Activated CD4-positive, alpha-beta T cell treated with anti-CD3 and anti-CD28 coated beads, Interleukin-2, amount 10 ng/mL, durations not matched to agents 7 days and 5 days (primary cell): ENCODE data around the gene DIP2A. TPM values are rescaled to one million over a fixed set of nuclear protein-coding genes. Genes with fewer than 3 reads are reported as not detected.
A peak's percentile ranks its signal among the peaks of the same experiment; 100 is the strongest.

Experiments used
- CTCF ChIA-PET: fragments of 350-600 bp; sonication (Branson Sonifier 250); formaldehyde crosslinking; loops from one replicate; lab custom pipeline; 2021; ENCODE audit warnings: antibody characterized with exemption; lab: Charles Lee
- POLR2A ChIA-PET: fragments of 350-600 bp; sonication (Branson Sonifier 250); formaldehyde crosslinking; loops from one replicate; lab custom pipeline; 2021; ENCODE audit warnings: antibody characterized with exemption; lab: Charles Lee
- DNase-seq: peaks from one replicate; pipeline ENCODE4 v3.0.0-alpha.2; 2020
- H3K27ac Mint-ChIP-seq: one replicate; pipeline ENCODE4 v1.8.0; 2021; ENCODE audit warnings: mild to moderate bottlenecking, moderate library complexity, mixed read lengths
- H3K27me3 Mint-ChIP-seq: one replicate; pipeline ENCODE4 v1.8.0; 2021; ENCODE audit warnings: mixed read lengths
- H3K36me3 Mint-ChIP-seq: one replicate; pipeline ENCODE4 v1.8.0; 2021; ENCODE audit warnings: low read depth, mixed read lengths
- H3K4me1 Mint-ChIP-seq: one replicate; pipeline ENCODE4 v1.8.0; 2021; ENCODE audit warnings: mixed read lengths
- H3K4me3 Mint-ChIP-seq: one replicate; pipeline ENCODE4 v1.8.0; 2021; ENCODE audit warnings: mild to moderate bottlenecking, moderate library complexity, mixed read lengths
- H3K9me3 Mint-ChIP-seq: one replicate; pipeline ENCODE4 v1.8.0; 2021; ENCODE audit warnings: mixed read lengths
- total RNA-seq, 2 experiments: library from RNA; stranded (reverse); gene quantifications; one replicate each; pipeline ENCODE4 v1.2.3, GENCODE V29; 2021

The DIP2A gene, protein sequence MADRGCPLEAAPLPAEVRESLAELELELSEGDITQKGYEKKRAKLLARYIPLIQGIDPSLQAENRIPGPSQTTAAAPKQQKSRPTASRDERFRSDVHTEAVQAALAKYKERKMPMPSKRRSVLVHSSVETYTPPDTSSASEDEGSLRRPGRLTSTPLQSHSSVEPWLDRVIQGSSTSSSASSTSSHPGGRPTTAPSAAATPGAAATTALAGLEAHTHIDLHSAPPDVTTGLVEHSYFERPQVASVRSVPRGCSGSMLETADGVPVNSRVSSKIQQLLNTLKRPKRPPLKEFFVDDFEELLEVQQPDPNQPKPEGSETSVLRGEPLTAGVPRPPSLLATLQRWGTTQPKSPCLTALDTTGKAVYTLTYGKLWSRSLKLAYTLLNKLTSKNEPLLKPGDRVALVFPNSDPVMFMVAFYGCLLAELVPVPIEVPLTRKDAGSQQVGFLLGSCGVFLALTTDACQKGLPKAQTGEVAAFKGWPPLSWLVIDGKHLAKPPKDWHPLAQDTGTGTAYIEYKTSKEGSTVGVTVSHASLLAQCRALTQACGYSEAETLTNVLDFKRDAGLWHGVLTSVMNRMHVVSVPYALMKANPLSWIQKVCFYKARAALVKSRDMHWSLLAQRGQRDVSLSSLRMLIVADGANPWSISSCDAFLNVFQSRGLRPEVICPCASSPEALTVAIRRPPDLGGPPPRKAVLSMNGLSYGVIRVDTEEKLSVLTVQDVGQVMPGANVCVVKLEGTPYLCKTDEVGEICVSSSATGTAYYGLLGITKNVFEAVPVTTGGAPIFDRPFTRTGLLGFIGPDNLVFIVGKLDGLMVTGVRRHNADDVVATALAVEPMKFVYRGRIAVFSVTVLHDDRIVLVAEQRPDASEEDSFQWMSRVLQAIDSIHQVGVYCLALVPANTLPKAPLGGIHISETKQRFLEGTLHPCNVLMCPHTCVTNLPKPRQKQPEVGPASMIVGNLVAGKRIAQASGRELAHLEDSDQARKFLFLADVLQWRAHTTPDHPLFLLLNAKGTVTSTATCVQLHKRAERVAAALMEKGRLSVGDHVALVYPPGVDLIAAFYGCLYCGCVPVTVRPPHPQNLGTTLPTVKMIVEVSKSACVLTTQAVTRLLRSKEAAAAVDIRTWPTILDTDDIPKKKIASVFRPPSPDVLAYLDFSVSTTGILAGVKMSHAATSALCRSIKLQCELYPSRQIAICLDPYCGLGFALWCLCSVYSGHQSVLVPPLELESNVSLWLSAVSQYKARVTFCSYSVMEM (N-terminal part only)
- 10 to 100 TPM; 57.6 to 62.1 TPM for total RNA-seq

GRCh38 chr21:46458315-46459023 is at the start of gene DIP2A:
Gene DIP2A, plus strand, starts transcription at chr21:46458891. Its CDS starts 241 bp downstream, at chr21:46459132.
- POLR2A ChIA-PET = interaction anchor here (0.6 kb wide), 1 partner anchor 77 kb away, joined by 3 read pairs; no protein-coding TSS in a partner anchor
- Mint-ChIP-seq H3K9me3 (no peaks in the 10 kb centered on the region), H3K36me3 (peaks cover 37% of the 10 kb centered on the region), H3K27me3 (no peaks in the 10 kb centered on the region), H3K4me3 (peak within 1 kb of the TSS; percentile 90), H3K27ac (peak within 1 kb of the TSS; percentile 93), H3K4me1 (peaks cover 42% of the 10 kb centered on the region)
- DNase-seq = peak; percentile 95
- CTCF ChIA-PET = interaction anchor here (0.7 to 2.9 kb wide), 3 partner anchors 9 to 115 kb away, joined by 3 to 7 read pairs (median 3); no protein-coding TSS in a partner anchor

GRCh38 chr21:46409641-46410406 is 48.9 kb upstream of the DIP2A start:
- DNase-seq = no peak
- Mint-ChIP-seq H3K4me3 (no peak overlapping the region), H3K36me3 (peaks cover 21% of the 10 kb centered on the region), H3K4me1 (no peaks in the 10 kb centered on the region), H3K9me3 (no peaks in the 10 kb centered on the region), H3K27ac (no peak overlapping the region), H3K27me3 (no peaks in the 10 kb centered on the region)
- CTCF ChIA-PET = no interaction called here
- POLR2A ChIA-PET = no interaction called here

DNA sequence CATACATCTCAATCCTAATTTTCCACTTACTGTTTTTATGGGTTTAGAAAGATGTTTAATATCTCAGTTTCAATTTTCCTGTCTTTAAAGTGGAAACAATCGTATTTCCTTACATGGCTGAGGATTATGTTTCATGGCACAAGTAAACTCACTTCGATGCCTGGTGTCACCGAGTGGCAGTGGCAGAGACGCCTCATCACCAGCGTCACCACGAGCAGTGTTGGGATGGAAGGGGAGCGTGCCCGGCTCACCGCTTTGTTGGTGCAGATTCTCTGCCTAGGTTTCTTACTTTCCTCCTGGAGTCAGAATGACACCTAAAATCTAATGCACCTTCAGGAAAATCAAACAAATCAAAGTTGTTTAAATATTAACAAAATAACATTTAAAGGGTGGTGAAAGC is 48.2 kb upstream of the DIP2A start:
- no peaks in the 10 kb centered on the region for H3K9me3 Mint-ChIP-seq
- H3K4me1 Mint-ChIP-seq = no peaks in the 10 kb centered on the region
- H3K36me3 Mint-ChIP-seq = peaks cover 21% of the 10 kb centered on the region
- DNase-seq = no peak
- H3K4me3 Mint-ChIP-seq = no peak overlapping the region
- POLR2A ChIA-PET = no interaction called here
- no peaks in the 10 kb centered on the region for H3K27me3 Mint-ChIP-seq
- CTCF ChIA-PET = no interaction called here
- H3K27ac Mint-ChIP-seq = no peak overlapping the region

GRCh38 chr21:46411236-46411635 is 47.5 kb upstream of the DIP2A start:
- no peaks in the 10 kb centered on the region for H3K9me3 Mint-ChIP-seq

DNA sequence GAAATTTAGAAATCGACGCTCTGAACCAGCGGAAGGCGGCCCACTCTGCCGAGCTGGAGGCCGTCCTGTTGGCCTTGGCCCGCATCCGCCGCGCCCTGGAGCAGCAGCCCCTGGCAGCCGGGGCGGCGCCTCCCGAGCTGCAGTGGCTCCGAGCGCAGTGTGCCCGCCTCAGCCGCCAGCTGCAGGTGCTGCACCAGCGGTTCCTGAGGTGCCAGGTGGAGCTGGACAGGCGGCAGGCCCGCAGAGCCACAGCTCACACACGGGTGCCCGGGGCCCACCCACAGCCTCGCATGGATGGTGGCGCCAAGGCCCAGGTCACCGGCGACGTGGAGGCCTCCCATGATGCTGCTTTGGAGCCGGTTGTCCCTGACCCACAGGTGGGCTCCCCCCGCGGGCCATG is 47.0 kb upstream of the DIP2A start:
- POLR2A ChIA-PET = no interaction called here
- no peaks in the 10 kb centered on the region for H3K27me3 Mint-ChIP-seq
- H3K9me3 Mint-ChIP-seq = no peaks in the 10 kb centered on the region
- no peaks in the 10 kb centered on the region for H3K4me1 Mint-ChIP-seq
- H3K27ac Mint-ChIP-seq = no peak overlapping the region
- H3K4me3 Mint-ChIP-seq = no peak overlapping the region
- DNase-seq = no peak
- H3K36me3 Mint-ChIP-seq = peaks cover 24% of the 10 kb centered on the region
- CTCF ChIA-PET = interaction anchor here (0.9 to 1.6 kb wide), 4 partner anchors 9 to 64 kb away, joined by 3 to 4 read pairs (median 4); no protein-coding TSS in a partner anchor

More at GRCh38 chr21:46411236-46411635, 47.5 kb upstream of the DIP2A start:
- H3K27ac Mint-ChIP-seq = no peak overlapping the region
- POLR2A ChIA-PET = no interaction called here
- CTCF ChIA-PET = interaction anchor here (1.1 to 1.6 kb wide), 2 partner anchors 9 to 64 kb away, joined by 4 read pairs; no protein-coding TSS in a partner anchor
- H3K27me3 Mint-ChIP-seq = no peaks in the 10 kb centered on the region
- no peak overlapping the region for H3K4me3 Mint-ChIP-seq
- peaks cover 25% of the 10 kb centered on the region for H3K36me3 Mint-ChIP-seq
- H3K4me1 Mint-ChIP-seq = no peaks in the 10 kb centered on the region
- no peak for DNase-seq

- ChIA-PET POLR2A (interaction anchor here (0.7 kb wide), 1 partner anchor 16 kb away, joined by 4 read pairs; no protein-coding TSS in a partner anchor), CTCF (interaction anchor here (0.9 to 1.6 kb wide), 3 partner anchors 10 to 12 kb away, joined by 3 to 4 read pairs (median 3); no protein-coding TSS in a partner anchor)
- Mint-ChIP-seq H3K27ac (no peak overlapping the region), H3K4me1 (no peaks in the 10 kb centered on the region), H3K9me3 (no peaks in the 10 kb centered on the region), H3K36me3 (peaks cover 21% of the 10 kb centered on the region), H3K4me3 (no peak overlapping the region), H3K27me3 (no peaks in the 10 kb centered on the region)
- DNase-seq = no peak
Observed at GRCh38 chr21:46412521-46413364, 45.9 kb upstream of the DIP2A start.

DNA sequence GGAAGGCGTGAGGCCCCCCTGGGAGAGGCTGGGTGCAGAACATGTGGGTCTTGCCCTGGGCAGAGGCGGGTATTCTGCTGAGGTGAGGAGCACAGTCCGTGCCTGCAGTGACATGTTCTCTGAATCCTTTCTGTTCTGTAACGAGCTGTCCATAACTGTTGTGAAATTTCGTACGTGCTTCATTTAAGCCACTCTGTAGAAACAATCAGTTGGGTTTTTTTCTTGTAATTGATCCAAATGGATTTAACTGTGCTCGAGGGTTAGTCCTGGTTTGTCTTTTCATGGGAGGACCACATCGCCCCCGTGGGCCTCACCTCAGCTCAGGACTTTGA is 45.4 kb upstream of the DIP2A start:
- POLR2A ChIA-PET = no interaction called here

GRCh38 chr21:46414965-46415275 is 43.8 kb upstream of the DIP2A start:
- DNase-seq = no peak
- no peak overlapping the region for H3K4me3 Mint-ChIP-seq
- H3K27ac Mint-ChIP-seq = no peak overlapping the region
- ChIA-PET POLR2A (no interaction called here), CTCF (interaction anchor here (1.0 kb wide), 1 partner anchor 271 kb away, joined by 3 read pairs; no protein-coding TSS in a partner anchor)
- H3K9me3 Mint-ChIP-seq = no peaks in the 10 kb centered on the region
- H3K36me3 Mint-ChIP-seq = peaks cover 22% of the 10 kb centered on the region
- H3K4me1 Mint-ChIP-seq = no peaks in the 10 kb centered on the region
- H3K27me3 Mint-ChIP-seq = no peaks in the 10 kb centered on the region

More for the DNA sequence above, 45.4 kb upstream of the DIP2A start:
- Mint-ChIP-seq H3K27me3 (no peaks in the 10 kb centered on the region), H3K4me1 (no peaks in the 10 kb centered on the region), H3K36me3 (peaks cover 20% of the 10 kb centered on the region), H3K4me3 (no peak overlapping the region), H3K27ac (no peak overlapping the region), H3K9me3 (no peaks in the 10 kb centered on the region)
- no peak for DNase-seq
- CTCF ChIA-PET = no interaction called here

DNA sequence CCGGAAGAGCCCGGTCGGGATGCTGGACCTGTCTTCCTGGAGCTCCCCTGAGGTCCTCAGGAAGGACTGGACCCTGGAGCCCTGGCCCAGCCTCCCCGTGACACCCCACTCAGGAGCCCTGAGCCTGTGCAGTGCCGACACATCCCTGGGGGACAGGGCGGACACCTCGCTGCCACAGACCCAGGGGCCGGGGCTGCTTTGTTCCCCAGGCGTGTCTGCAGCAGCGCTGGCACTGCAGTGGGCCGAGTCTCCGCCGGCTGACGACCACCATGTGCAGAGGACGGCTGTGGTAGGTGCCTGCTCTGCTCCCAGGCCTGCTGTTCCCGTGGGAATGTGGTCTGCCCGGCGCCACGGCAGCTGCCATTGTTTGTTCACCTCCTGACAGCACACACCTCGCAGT is 42.1 kb upstream of the DIP2A start:
- H3K27ac Mint-ChIP-seq = no peak overlapping the region
- peaks cover 24% of the 10 kb centered on the region for H3K36me3 Mint-ChIP-seq
- no peak for DNase-seq
- ChIA-PET POLR2A (no interaction called here), CTCF (no interaction called here)
- H3K4me3 Mint-ChIP-seq = no peak overlapping the region
- H3K4me1 Mint-ChIP-seq = no peaks in the 10 kb centered on the region
- no peaks in the 10 kb centered on the region for H3K27me3 Mint-ChIP-seq
- no peaks in the 10 kb centered on the region for H3K9me3 Mint-ChIP-seq

- H3K36me3 Mint-ChIP-seq = peaks cover 29% of the 10 kb centered on the region
- no peaks in the 10 kb centered on the region for H3K27me3 Mint-ChIP-seq
- no peak overlapping the region for H3K4me3 Mint-ChIP-seq
- H3K27ac Mint-ChIP-seq = no peak overlapping the region
- peaks cover 4% of the 10 kb centered on the region for H3K4me1 Mint-ChIP-seq
- CTCF ChIA-PET = no interaction called here
- POLR2A ChIA-PET = no interaction called here
- H3K9me3 Mint-ChIP-seq = no peaks in the 10 kb centered on the region
- no peak for DNase-seq
Observed at GRCh38 chr21:46418265-46418946, 40.3 kb upstream of the DIP2A start.
